ENCODE measurements around the gene HPGDS. TPM values are rescaled to one million over a fixed set of nuclear protein-coding genes. Genes with fewer than 3 reads are reported as not detected.
A peak's percentile ranks its signal among the peaks of the same experiment; 100 is the strongest.

Gene HPGDS
- total and polyA plus RNA-seq, 2 experiments from 2014 or later: not detected

- Histone ChIP-seq H3K27me3 (ENCODE audit: insufficient read depth) (no peaks in the 10 kb centered on the region), H3K27ac (ENCODE audit: low read depth) (no peak overlapping the region), H3K4me2 (no peak overlapping the region), H3K36me3 (ENCODE audit: insufficient read depth) (no peaks in the 10 kb centered on the region), H3K9me2 (ENCODE audit: insufficient read depth) (no peaks in the 10 kb centered on the region), H3K4me3 (no peak overlapping the region), H4K20me1 (replicated peaks; ENCODE audit: insufficient read depth) (no peaks in the 10 kb centered on the region), H2AFZ (no peak overlapping the region), H3K4me1 (ENCODE audit: insufficient read depth) (no peaks in the 10 kb centered on the region), H3F3A (replicated peaks; ENCODE audit: low read depth) (no peaks in the 10 kb centered on the region), H3K79me2 (replicated peaks; ENCODE audit: insufficient read depth) (no peaks in the 10 kb centered on the region)
- Mint-ChIP-seq H3K27me3 (ENCODE audit: insufficient read depth, low read depth, poor library complexity) (peaks cover 2% of the 10 kb centered on the region), H3K36me3 (ENCODE audit: low read depth) (no peaks in the 10 kb centered on the region), H3K27ac (no peak overlapping the region), H3K4me3 (no peak overlapping the region), H3K4me1 (no peaks in the 10 kb centered on the region), H3K9me3 (no peaks in the 10 kb centered on the region)
- TF ChIP-seq EZH2phosphoT487 (IDR thresholded peaks at IDR 0.05; ENCODE audit: unreplicated experiment): no peak
- TF ChIP-seq CTCF (conservative IDR thresholded peaks at IDR 0.05; ENCODE audit: low read depth in 2 of 2): no peak
- TF ChIP-seq ETS1 (IDR thresholded peaks at IDR 0.05): no peak
- no peak for TF ChIP-seq JUNB (IDR thresholded peaks at IDR 0.05; ENCODE audit: unreplicated experiment)
- no peak for TF ChIP-seq NANOG (IDR thresholded peaks at IDR 0.05; ENCODE audit: borderline replicate concordance)
- no peak for DNase-seq (ENCODE audit: low spot score)
- no peak for ATAC-seq
Measured at GRCh38 chr4:94345266-94345665, 2.6 kb upstream of the HPGDS start.

GRCh38 chr4:94344457-94344856 is 1.8 kb upstream of the HPGDS start:
- H3K4me1 Mint-ChIP-seq: no peaks in the 10 kb centered on the region
- no peak overlapping the region for H3K27ac ChIP-seq (ENCODE audit: low read depth)
- TF ChIP-seq REST (IDR thresholded peaks at IDR 0.05; ENCODE audit: unreplicated experiment): no peak
- TF ChIP-seq CTCF (conservative IDR thresholded peaks at IDR 0.05; ENCODE audit: low read depth in 2 of 2): peak; percentile 13 to 49; a peak in 2 of 4 replicates
- no peak for TF ChIP-seq EZH2 (IDR thresholded peaks at IDR 0.05; ENCODE audit: low read depth, unreplicated experiment)
- no peaks in the 10 kb centered on the region for H3K36me3 ChIP-seq (ENCODE audit: insufficient read depth)
- H3K9me3 Mint-ChIP-seq: no peaks in the 10 kb centered on the region
- DNase-seq (ENCODE audit: low spot score): peak; percentile 14
- H3K4me2 ChIP-seq: no peak overlapping the region
- H3K27me3 Mint-ChIP-seq (ENCODE audit: insufficient read depth, low read depth, poor library complexity): peaks cover 2% of the 10 kb centered on the region
- no peak overlapping the region for H3K4me3 Mint-ChIP-seq
- no peaks in the 10 kb centered on the region for H3K27me3 ChIP-seq (ENCODE audit: insufficient read depth)
- no peaks in the 10 kb centered on the region for H3K4me1 ChIP-seq (ENCODE audit: insufficient read depth)
- H3F3A ChIP-seq (replicated peaks; ENCODE audit: low read depth): no peaks in the 10 kb centered on the region
- H3K36me3 Mint-ChIP-seq (ENCODE audit: low read depth): no peaks in the 10 kb centered on the region
- H2AFZ ChIP-seq: peak overlapping the region; percentile 60; the same call in 1 of the 2 replicates
- no peaks in the 10 kb centered on the region for H4K20me1 ChIP-seq (replicated peaks; ENCODE audit: insufficient read depth)
- no peak overlapping the region for H3K4me3 ChIP-seq
- H3K9me2 ChIP-seq (ENCODE audit: insufficient read depth): no peaks in the 10 kb centered on the region
- H3K79me2 ChIP-seq (replicated peaks; ENCODE audit: insufficient read depth): no peaks in the 10 kb centered on the region
- H3K27ac Mint-ChIP-seq: no peak overlapping the region
- ATAC-seq: no peak

All from GM23338 (cell line).